PFSK-1 (cell line): ENCODE results near the gene IGFBPL1.

Experiments
- FOXP2 ChIP-seq: optimal IDR thresholded peaks from 2 replicates; pipeline ENCODE3; 2011; ENCODE audit warnings: borderline replicate concordance, control low read depth, inconsistent platforms; ENCODE audit not compliant: insufficient read depth; ENCODE audit errors: extremely low read length, extremely low read depth
- POLR2AphosphoS5 ChIP-seq: IDR thresholded peaks from 2 replicates; pipeline ENCODE4 v1.6.1; 2012; ENCODE audit warnings: low read depth, mild to moderate bottlenecking, control low read depth, low read length, moderate library complexity
- SIN3A ChIP-seq: IDR thresholded peaks from 2 replicates; pipeline ENCODE4 v1.6.1; 2012; ENCODE audit warnings: mild to moderate bottlenecking, low read length, moderate library complexity, borderline replicate concordance; ENCODE audit not compliant: insufficient read depth
- TAF1 ChIP-seq: IDR thresholded peaks from 2 replicates; pipeline ENCODE4 v1.6.1; 2012; ENCODE audit warnings: low read length, control low read depth, borderline replicate concordance; ENCODE audit not compliant: insufficient read depth
- TF ChIP-seq, protein P1 (sequence below), 2 experiments: IDR thresholded peaks; 2 replicates each; pipeline versions ENCODE4 v1.6.1 to v1.8.0; 2011 to 2012; ENCODE audit warnings: low read depth in 2 of 2, low read length in 2 of 2, control low read depth in 1 of 2, inconsistent platforms in 1 of 2, mild to moderate bottlenecking in 1 of 2, moderate library complexity in 1 of 2; ENCODE audit not compliant: insufficient read depth in 1 of 2

IGFBPL1 gene

DNA sequence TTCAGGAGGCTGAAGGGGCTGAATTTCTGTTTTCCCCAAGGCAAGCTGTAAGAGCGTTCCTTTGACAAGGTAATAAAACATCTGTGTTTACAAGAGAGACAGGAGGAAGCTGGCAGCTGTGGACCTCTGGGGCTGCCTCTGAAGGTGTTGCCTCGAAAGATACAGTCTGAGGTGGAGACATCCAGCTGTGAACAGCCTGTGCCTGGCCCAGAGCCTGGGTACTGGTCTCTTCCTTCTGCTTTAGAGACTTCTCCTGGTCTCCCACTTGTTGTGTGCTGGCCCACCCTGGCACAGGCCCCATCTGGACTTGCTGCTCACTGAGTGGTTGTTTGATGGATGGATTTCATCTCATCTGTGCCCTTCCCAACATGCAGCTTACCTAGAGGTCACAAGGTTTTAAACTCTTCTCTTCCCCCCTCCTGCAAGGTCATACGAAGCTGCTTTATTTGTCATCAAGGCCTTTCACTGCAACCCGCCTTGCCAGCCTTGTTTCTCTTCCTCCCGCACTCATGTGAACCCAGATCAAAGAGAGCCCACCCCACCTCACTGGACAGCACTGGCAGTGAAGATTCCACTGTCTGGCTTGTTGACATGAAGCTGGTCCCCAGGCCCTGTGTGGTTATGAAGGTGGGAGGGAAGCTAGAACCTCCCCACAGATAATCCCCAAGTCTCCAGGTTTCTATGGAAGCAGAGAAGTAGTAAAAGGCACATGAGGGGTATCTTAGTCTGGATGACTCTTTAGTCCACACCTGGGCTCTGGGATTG, 66.7 kb downstream of the IGFBPL1 start:
- TF ChIP-seq SIN3A, result no peak
- TF ChIP-seq, protein P1, sequence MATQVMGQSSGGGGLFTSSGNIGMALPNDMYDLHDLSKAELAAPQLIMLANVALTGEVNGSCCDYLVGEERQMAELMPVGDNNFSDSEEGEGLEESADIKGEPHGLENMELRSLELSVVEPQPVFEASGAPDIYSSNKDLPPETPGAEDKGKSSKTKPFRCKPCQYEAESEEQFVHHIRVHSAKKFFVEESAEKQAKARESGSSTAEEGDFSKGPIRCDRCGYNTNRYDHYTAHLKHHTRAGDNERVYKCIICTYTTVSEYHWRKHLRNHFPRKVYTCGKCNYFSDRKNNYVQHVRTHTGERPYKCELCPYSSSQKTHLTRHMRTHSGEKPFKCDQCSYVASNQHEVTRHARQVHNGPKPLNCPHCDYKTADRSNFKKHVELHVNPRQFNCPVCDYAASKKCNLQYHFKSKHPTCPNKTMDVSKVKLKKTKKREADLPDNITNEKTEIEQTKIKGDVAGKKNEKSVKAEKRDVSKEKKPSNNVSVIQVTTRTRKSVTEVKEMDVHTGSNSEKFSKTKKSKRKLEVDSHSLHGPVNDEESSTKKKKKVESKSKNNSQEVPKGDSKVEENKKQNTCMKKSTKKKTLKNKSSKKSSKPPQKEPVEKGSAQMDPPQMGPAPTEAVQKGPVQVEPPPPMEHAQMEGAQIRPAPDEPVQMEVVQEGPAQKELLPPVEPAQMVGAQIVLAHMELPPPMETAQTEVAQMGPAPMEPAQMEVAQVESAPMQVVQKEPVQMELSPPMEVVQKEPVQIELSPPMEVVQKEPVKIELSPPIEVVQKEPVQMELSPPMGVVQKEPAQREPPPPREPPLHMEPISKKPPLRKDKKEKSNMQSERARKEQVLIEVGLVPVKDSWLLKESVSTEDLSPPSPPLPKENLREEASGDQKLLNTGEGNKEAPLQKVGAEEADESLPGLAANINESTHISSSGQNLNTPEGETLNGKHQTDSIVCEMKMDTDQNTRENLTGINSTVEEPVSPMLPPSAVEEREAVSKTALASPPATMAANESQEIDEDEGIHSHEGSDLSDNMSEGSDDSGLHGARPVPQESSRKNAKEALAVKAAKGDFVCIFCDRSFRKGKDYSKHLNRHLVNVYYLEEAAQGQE (IDR thresholded peaks at IDR 0.05; ENCODE audit: insufficient read depth in 1 of 2, low read depth in 2 of 2, low read length in 2 of 2), result no peak
- no peak for TF ChIP-seq POLR2AphosphoS5
- TF ChIP-seq FOXP2, result no peak
- TF ChIP-seq TAF1, result no peak

DNA sequence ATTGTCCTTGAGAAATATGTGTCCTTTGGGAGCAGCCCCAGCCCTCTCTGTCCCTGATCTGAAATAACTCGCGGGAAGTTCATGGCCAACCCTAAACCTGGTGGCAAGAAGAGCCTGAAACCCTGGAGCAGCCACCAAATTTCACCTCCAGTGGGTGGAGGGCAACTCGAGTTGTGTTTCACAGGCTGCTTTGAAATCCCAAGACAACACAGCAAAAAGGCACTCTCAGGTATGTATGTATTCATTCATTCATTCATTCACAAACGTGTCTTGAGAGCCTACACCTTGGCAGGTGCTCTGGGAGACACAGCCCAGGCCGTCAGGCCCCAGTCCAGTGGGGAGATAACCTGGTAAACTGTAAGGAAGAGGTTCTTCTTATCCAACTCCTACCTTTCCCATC, 67.4 kb downstream of the IGFBPL1 start:
- TF ChIP-seq SIN3A, result no peak
- TF ChIP-seq, protein P1 (IDR thresholded peaks at IDR 0.05; ENCODE audit: insufficient read depth in 1 of 2, low read depth in 2 of 2, low read length in 2 of 2), result no peak
- TF ChIP-seq POLR2AphosphoS5, result no peak
- no peak for TF ChIP-seq FOXP2
- no peak for TF ChIP-seq TAF1
